Stromal cell of bone marrow (primary cell): ENCODE data around the gene SSH2.
"Not testable (repeated sequence)": the region's sequence is repeated elsewhere in the genome, so short reads cannot be mapped to it uniquely, and the experiment has no call there.

Experiments used
- DNase-seq: peaks from one replicate; pipeline ENCODE4 v3.0.0-alpha.2; 2012; ENCODE audit warnings: low read depth

The SSH2 gene

GRCh38 chr17:29734640-29735039, 195.4 kb downstream of the SSH2 start:
- DNase-seq, result no peak

- DNase-seq, result no peak
These were observed 196.9 kb downstream of the SSH2 start for GRCh38 chr17:29733166-29733565.

DNA sequence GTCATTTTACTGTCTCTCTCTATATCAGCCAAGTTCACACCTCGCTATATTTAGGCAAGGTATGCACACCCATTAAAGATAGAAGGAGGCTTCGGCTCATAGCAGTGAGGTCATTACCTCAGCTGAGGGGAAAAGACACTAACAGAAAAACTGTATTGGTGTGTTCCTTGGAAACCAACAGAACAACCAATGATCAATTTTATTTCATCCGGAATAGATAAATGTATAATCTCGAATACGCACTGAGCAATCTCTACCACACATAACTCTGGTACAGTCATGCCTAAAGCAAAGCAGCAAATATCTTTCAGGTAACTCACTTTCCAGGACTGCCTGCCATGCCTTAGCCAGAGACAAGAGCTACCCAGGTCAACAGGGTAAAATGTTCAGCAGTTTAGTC, 197.4 kb downstream of the SSH2 start:
- no peak for DNase-seq

DNA sequence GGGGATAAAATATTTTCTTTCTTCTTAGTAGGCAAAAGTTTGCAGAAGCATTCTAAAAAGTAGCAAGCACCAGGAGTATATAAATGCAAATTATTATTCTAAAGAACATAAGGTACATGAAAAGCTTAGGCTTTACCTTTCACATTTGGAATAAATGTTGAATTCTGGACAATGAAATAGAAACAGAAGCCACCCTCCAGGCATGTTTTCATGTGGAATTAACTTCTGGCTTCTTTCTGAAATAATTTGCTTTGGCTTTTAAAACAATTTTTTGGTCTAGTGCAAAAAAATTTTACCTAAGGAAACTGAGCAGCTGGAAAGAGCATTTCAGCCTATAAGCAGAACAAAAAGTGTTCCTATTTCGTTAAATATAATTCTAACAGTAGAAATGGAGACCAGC, 197.8 kb downstream of the SSH2 start:
- no peak for DNase-seq

- no peak for DNase-seq
These were observed 198.5 kb downstream of the SSH2 start for GRCh38 chr17:29731589-29731929.

- DNase-seq, result no peak
These were observed 201.5 kb downstream of the SSH2 start for GRCh38 chr17:29728490-29728889.

- no peak for DNase-seq
These were observed 203.2 kb downstream of the SSH2 start for GRCh38 chr17:29726715-29727252.

- not testable (repeated sequence) for DNase-seq
These were observed 204.6 kb downstream of the SSH2 start for GRCh38 chr17:29725408-29725807.

DNA sequence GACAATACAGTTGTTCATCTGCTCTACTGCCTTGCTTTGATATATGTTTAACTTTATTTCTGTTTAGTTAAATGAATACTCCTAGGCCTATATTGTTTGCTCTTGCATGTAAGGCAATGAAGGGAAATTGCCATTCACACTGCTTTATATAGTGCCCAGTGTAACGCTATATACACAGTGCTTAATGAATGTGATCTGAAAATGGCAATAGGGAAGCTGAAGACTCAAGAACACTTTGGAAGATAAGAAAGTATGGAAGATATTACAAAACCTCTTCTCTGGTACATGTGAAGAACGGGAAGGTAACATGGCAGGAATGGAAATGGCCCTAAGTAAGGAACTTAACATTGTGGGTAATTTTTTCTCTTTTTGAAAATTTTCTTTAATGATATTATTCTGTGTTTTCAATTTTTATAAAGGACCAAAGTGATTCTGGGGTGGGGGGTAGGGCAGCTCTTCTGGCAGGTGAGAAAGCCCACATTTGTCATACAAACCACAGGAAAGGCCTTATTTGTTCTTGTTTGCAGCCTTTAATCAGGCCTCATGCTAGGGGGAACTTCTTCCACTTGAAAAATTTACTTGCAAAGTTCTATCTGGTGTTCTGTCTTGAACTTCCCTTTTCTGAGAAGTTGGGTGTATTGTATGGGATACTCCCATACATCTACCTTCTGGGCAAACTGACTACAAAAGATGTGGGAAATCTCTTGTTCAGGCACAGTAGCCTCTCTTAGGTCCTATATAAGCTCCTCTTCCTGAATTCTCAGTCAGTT, 206.6 kb downstream of the SSH2 start:
- no peak for DNase-seq

DNA sequence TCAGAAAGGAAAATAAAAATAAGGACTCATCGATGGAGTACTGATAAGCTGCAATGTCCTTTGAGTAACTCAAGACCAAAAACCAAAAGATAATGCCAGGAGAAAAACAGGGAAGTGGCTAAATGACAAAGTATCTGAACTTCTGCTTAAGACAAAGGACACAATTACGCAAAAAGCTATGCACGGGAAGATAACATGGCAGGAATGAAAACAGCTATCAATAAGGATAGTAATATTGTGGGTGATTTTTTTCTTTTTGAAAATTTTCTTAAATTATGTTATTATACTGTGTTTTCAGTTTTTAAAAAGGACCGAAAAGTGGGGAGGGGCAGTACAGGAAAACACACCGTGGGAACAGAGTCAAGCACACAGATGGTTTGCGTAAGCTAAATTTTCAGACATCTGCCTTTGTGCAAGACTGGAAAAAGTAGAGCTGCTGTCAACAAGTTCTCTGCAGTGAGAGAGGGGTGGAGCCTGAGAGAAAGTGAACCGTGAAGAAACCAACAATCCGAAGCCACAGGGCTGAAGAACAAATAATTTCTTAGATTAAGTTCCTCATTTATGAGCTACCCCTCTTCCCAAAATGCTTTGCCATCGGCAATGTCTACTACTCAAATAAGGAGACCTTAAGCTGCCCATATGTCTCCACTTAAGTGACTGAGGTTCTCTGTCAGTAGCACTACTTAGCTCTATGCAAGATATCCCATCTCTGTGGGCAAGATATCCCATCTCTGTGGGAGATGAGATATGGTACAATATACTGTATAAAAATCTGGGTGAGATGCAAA, 207.4 kb downstream of the SSH2 start:
- DNase-seq, result peak; percentile 56

DNA sequence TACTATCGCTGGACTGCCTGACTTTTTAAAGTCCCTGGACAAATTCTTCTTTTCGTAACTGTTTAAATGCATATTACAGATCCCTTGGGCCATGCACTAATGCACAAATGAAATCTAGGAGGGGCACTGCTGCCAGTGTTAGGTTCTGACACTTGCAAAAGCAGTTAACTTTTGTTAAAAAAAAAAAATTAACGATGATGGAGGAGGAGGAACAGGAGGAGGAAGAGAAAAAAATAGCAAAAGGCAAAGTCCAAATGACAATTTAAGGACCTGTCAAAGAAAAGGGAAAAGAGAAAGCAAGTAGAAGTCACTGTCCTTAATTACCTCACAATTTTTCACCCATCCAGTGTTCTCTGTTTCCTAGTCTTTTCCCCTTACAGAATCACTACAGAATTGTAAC, 209.5 kb downstream of the SSH2 start:
- DNase-seq, result no peak

- DNase-seq, result no peak
These were observed 210.6 kb downstream of the SSH2 start for GRCh38 chr17:29719469-29719868.

GRCh38 chr17:29718446-29719039, 211.5 kb downstream of the SSH2 start:
- DNase-seq, result no peak

- no peak for DNase-seq
These were observed 212.2 kb downstream of the SSH2 start for GRCh38 chr17:29717817-29718216.

DNA sequence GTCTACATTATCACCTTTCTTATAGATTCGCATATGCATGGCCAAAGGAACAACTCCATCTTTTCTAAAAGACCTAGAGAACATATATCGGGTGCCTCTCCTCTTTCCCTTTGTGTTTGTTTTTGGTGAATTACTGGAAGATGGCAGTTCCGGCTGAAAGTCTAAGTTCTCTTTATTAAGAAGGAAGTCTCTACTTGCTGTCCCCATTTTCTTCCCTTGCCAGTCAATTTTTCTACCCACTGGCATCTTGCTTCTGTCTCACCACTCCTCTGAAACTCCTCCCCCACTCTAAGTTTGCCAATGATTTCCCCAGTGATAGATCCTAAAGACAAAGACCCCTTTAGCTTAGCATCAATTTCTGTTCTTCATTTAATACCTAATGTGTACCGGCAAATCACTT, 213.5 kb downstream of the SSH2 start:
- DNase-seq, result no peak

DNA sequence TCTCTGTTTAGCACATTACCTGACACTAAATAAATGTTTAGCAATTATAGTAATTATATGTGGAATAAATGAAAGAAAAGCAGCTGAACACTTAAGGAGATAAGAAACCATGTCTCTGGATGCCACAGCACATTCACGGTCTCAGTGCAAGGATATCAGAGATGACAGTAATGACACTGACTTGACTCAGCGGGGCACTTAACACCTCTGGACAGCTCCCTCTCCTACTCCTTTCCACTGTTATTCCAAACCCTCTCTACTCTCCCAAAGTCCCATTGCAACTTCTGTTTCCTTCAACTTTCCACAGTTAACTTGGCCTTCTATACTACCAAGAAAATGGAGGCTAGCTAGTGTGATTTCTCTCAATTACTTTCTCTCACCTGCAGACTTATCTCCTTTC, 214.3 kb downstream of the SSH2 start:
- DNase-seq, result no peak

DNA sequence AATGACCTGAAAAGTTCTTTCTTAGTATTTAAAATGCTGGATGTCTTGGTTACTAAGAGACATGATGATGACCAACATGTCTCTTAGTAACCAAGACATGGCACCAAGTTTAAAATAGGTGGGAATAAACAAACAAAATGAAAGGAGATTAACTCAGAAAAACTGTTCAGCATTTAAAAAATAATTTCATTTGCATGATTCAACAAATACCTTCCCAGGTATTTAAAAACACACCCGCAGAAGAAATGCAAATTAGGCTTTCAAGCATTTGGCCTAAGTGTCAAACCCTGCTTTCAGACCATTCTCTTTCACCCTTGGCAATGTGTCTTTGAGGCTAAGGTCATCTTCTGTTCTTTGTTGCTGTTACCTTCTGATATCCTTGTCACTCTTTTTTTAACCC, 215.9 kb downstream of the SSH2 start:
- no peak for DNase-seq

DNA sequence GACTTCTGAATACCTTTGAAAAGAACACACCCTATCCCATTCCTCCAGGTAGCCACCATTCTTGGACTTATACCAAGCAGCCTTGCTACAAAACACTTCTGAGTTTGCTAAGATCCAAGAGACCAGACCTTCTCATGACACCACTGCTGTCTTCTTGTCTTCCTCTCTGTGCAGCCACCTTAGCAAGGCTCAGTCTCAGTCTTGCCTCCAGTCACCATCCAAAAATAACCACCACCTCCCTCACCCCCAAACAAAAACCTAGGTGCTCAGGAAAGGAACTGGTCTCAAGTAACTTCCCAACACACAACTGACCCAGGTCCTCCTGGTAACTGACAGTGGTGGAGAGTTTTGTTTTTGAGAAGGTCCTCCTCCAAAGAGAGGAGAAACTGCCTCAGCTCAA, 216.4 kb downstream of the SSH2 start:
- no peak for DNase-seq

GRCh38 chr17:29711588-29712385, 218.2 kb downstream of the SSH2 start:
- DNase-seq, result no peak

DNA sequence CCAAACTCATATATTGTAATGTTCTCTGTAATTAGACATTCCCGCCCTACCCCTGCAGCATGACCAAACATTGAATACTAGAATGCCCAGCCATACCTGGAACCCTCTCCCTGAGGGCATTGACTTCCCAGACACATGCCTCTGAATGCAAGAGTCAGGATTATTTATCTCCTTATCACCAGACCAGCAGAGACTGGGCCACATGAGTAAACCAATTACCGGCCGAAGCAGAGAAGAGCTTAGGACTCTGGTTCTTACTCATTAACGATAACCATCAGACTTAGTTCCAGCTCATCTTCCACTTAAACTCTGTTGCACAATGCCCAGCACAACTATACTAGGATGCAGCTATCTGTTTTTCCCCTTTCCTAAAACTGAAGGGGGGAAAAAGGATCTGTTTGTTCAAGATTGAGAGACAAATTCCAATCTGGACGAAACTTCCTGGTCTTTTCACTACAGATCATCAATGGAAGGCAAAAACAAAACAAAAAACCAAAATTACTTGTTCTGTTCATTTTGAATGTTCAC, 219.1 kb downstream of the SSH2 start:
- peak; percentile 24 for DNase-seq

DNA sequence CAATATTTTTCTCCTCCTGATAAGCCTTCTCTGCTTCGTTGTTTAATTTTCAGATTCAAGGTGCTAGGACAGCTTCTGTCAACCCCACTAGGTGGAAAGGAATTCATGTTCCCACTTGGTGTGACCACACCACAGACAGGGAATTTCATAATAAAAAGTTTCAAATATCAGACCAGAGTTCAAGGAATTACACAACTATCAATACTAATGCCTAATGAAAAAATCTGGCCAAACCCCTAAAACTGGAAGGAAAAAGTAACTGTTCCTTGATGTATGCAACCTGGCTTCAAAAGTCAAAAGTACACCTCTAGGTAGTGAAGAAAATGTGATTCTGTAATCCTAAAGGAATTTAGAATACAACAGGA, 219.5 kb downstream of the SSH2 start:
- DNase-seq, result no peak
